Ovary (tissue), 9 donors: Measurements from ENCODE around the gene LRIG1. TPM values are rescaled to one million over a fixed set of nuclear protein-coding genes. Genes with fewer than 3 reads are reported as not detected.

Source experiments
- DNase-seq, 5 donors: peaks; one replicate each; pipeline ENCODE4 v3.0.0-alpha.2; 2019 to 2020
- H3K27ac ChIP-seq, 2 donors: fragments of 200-600 bp; one replicate each; pipeline versions ENCODE4 v1.5.1 to v1.8.0; 2019 to 2022
- H3K27me3 ChIP-seq: fragments of 200-600 bp; one replicate; pipeline ENCODE4 v1.8.0; 2022
- H3K36me3 ChIP-seq: fragments of 200-600 bp; sonication (generic); one replicate; pipeline ENCODE4 v1.5.1; 2019
- H3K4me1 ChIP-seq: one replicate; pipeline ENCODE4 v1.8.1; 2013; ENCODE audit warnings: mild to moderate bottlenecking, moderate library complexity; ENCODE audit not compliant: insufficient read depth
- H3K4me3 ChIP-seq: fragments of 200-600 bp; sonication (generic); one replicate; pipeline ENCODE4 v1.5.1; 2017
- H3K9me3 ChIP-seq, 2 donors: fragments of 200-600 bp in 1 of 2; sonication (generic) in 1 of 2; one replicate each; pipeline versions ENCODE4 v1.5.1 to v1.8.1; 2013 to 2019; ENCODE audit warnings: mild to moderate bottlenecking in 1 of 2, moderate library complexity in 1 of 2
- EP300 ChIP-seq: sonication (generic); formaldehyde crosslinking; IDR thresholded peaks from one replicate; pipeline ENCODE4 v1.6.1; 2017; ENCODE audit warnings: antibody characterized with exemption
- POLR2A ChIP-seq: fragments of 450-650 bp; IDR thresholded peaks from one replicate; pipeline ENCODE4 v1.6.1; 2017; ENCODE audit warnings: antibody characterized with exemption, mild to moderate bottlenecking, moderate library complexity
- WGBS, 3 donors: extraction: QIAGEN DNeasy Blood & Tissue Kit in 1 of 3; methylation state at CpG; one replicate each; pipeline versions ENCODE4 v1.1.5 to v1.1.7; 2013 to 2017; 5-methylcytosine and 5-hydroxymethylcytosine counted together
- intact Hi-C, 4 donors: fragments of 100-400 bp; cut with DNase I; formaldehyde crosslinking; loops; one replicate each; pipeline versions ENCODE4 v1.11.0 to v1.15.1; 2022 to 2023
- polyA plus RNA-seq, 2 donors: library from polyadenylated mRNA; stranded (reverse); fragments of 200-250 nt in 1 of 2; fragments of 350-450 nt in 1 of 2; fragmentation: Illumina TruSeq in 1 of 2; extraction: RNeasy Lipid Tissue Mini Kit (QIAGEN cat#74804) in 1 of 2; gene quantifications; one replicate each; pipeline ENCODE4 v1.2.3, GENCODE V29; 2013 to 2014
- total RNA-seq, 7 donors: library from RNA; depleted of rRNA in 2 of 7; stranded (reverse); fragments of >200 nt in 2 of 7; fragmentation: NEBNext Ultra II Directional in 3 of 7; extraction: Animal tissue kit (Norgen Biotek cat#: 25700) in 3 of 7; gene quantifications; one replicate each; pipeline versions ENCODE4 v1.1.0 to v1.2.4, GENCODE V29; 2016 to 2023
- TF ChIP-seq, protein P1 (sequence below), 3 donors: fragments of 450-650 bp in 2 of 3; fragments of 200-600 bp in 1 of 3; IDR thresholded peaks; one replicate each; pipeline versions ENCODE4 v1.5.1 to v1.8.0; 2016 to 2022; ENCODE audit warnings: antibody characterized with exemption in 3 of 3, mild to moderate bottlenecking in 1 of 3
- donor health status: DM: no; HTN: no; CAD: no; lungs with moderate emphysema.
- donor health status: DM: no; HTN: no; CAD: no.
- donor health status: Bipolar disorder and iron deficiency.
- donor health status: DM: yes; HTN: yes; CAD: no.
- donor health status: DM: no; HTN: no; CAD: no.
- donor health status: DM: yes; HTN: yes; CAD: no.

The LRIG1 gene
- total and polyA plus RNA-seq, 9 donors: 29.1 to 64.8 (median 42.6) TPM

DNA sequence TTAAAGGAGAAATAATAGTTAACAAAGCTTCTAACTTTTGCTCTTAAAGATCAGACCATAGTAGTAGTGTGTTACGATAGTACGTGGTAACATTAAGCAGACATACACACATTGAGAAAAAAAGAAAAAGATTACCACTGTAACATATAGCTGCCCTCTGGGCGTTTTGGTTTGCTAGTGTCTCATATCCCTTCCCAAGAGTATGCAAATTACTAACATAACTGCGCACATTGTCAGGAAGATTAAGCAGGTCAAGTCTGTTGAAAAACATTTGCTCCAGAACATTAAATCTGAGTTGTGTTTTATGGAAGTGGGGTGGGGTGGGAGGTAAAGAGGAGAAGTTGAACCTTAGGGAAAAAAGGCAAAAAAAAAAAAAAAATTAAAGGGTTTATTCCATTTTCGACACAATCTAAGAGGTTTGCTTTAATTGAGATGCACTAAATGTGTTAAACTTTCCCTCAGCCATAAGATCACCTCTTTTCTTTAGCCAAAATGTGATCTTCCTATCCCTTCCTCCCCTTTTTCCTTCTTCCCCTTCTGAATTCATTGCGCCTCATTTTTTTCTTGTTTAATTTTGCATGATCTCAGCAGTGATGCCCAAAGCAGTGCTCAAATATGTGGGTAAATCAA is 1.5 kb upstream of the LRIG1 start:
- no peak for TF ChIP-seq EP300
- TF ChIP-seq, protein P1, sequence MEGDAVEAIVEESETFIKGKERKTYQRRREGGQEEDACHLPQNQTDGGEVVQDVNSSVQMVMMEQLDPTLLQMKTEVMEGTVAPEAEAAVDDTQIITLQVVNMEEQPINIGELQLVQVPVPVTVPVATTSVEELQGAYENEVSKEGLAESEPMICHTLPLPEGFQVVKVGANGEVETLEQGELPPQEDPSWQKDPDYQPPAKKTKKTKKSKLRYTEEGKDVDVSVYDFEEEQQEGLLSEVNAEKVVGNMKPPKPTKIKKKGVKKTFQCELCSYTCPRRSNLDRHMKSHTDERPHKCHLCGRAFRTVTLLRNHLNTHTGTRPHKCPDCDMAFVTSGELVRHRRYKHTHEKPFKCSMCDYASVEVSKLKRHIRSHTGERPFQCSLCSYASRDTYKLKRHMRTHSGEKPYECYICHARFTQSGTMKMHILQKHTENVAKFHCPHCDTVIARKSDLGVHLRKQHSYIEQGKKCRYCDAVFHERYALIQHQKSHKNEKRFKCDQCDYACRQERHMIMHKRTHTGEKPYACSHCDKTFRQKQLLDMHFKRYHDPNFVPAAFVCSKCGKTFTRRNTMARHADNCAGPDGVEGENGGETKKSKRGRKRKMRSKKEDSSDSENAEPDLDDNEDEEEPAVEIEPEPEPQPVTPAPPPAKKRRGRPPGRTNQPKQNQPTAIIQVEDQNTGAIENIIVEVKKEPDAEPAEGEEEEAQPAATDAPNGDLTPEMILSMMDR (IDR thresholded peaks at IDR 0.05): no peak
- no peak for TF ChIP-seq POLR2A
- no peak for DNase-seq
- Histone ChIP-seq H3K36me3 (no peaks in the 10 kb centered on the region), H3K4me3 (no peak overlapping the region), H3K9me3 (no peaks in the 10 kb centered on the region), H3K27me3 (no peaks in the 10 kb centered on the region), H3K4me1 (peaks cover 4% of the 10 kb centered on the region), H3K27ac (no peak overlapping the region)
- 78 to 82% (median 80%) methylated on average over 6 of the region's 6 CpGs for WGBS, 3 donors
- intact Hi-C loops: loop anchor here in 1 of 4 donors (10.0 kb wide), 1 partner anchor 312 kb away; no protein-coding TSS in a partner anchor

DNA sequence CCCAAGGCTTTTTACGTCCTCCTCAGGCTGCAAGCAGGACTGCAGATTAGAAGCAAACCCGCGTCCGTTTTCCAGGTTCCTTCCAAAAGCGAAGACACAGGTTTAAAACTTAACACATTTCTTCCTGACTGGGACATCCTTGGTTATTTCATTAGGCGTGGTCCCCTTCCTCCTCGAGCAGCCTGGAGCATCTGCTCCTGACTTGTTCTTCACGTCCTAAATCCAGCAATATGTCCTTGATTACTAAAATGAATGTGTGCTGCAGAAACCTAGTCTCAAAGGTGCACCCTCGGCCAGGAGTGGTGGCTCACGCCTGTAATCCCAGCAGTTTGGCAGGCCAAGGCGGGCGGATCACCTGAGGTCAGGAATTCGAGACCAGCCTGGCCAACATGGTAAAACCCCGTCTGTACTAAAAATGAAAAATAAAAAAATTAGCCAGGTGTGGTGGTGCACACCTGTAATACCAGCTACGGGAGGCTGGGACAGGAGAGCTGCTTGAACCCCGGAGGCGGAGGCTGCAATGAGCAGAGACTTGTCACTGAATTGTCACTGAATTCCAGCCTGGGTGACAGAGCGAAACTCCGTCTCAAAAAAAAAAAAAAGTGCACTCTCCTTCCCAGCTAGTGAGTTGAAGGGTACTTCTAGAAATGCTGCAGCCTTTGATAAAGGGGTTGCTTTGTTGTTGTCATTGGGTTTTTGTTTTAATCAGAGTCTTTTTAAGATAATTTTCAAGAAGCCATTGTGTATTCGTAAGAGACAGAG is 842 bp upstream of the LRIG1 start:
- Histone ChIP-seq H3K4me3 (peak overlapping the region; percentile 45), H3K9me3 (no peaks in the 10 kb centered on the region), H3K27ac (peak overlapping the region in 1 of 2 donors; percentile 48), H3K36me3 (no peaks in the 10 kb centered on the region), H3K27me3 (no peaks in the 10 kb centered on the region), H3K4me1 (peaks cover 6% of the 10 kb centered on the region)
- peak in 2 of 5 donors; percentile 46 for DNase-seq
- TF ChIP-seq, protein P1 (IDR thresholded peaks at IDR 0.05): no peak
- WGBS, 3 donors: 29 to 32% (median 30%) methylated on average over 20 of the region's 20 CpGs
- intact Hi-C loops: loop anchor here in 1 of 4 donors (10.0 kb wide), 1 partner anchor 313 kb away; no protein-coding TSS in a partner anchor

DNA sequence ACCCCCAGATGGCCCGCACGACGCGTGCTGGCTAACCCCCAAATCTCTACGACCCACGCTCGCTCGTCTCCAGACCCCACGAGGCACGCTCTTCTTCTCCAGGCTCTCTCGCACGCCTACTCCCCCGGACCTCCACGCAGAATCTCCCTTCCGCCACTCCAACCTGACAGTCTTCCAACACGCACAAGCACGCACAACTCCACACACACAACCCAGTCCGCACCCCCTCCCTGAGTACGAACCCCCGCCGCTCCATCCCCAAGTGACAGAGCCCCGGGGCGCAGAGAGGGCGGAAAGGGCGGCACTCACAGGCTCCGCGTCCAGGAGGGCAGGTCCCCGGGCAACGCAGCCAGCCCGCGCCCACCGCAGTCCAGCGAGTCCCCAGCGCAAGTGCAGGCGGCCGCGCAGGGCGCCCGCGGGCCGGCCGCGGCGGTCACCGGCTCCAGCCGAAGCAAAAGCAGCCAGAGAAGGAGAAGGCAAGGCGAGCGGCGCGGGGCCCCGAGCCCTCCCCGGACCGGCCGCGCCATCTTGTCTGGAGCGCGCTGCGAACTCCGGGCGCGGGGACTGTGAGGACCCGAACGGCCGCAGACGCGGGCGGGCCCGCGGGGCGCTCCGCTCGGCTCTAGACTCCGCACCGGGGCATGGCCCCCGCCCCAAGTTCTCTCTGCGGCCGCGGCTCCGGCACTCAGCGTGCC is 794 bp downstream of the LRIG1 start:
- 0% methylated on average over 53 to 80 of the region's 80 CpGs for WGBS, 3 donors
- TF ChIP-seq POLR2A (no peak), EP300 (no peak)
- TF ChIP-seq, protein P1 (IDR thresholded peaks at IDR 0.05): peak in 1 of 3 donors; percentile 23
- peak; percentile 30 to 62 (median 54) for DNase-seq
- Histone ChIP-seq H3K4me3 (peak overlapping the region; percentile 99), H3K4me1 (peaks cover 8% of the 10 kb centered on the region), H3K9me3 (no peaks in the 10 kb centered on the region), H3K27me3 (no peaks in the 10 kb centered on the region), H3K36me3 (no peaks in the 10 kb centered on the region), H3K27ac (peak overlapping the region; percentile 90 to 94)
- intact Hi-C loops: loop anchor here (2.0 to 10.0 kb wide), 5 partner anchors 48 to 315 kb away; no protein-coding TSS in a partner anchor
